GM23338 (cell line): ENCODE measurements around the gene UNC5C. TPM values are rescaled to one million over a fixed set of nuclear protein-coding genes. Genes with fewer than 3 reads are reported as not detected.

Experiments used
- ATAC-seq: fragments of 200-7000 bp; cut with Tn5 transposase; 3 replicates; pipeline ENCODE4 v1.9.1; 2020
- DNase-seq: peaks from one replicate; pipeline ENCODE4 v3.0.0-alpha.2; 2015; ENCODE audit warnings: low spot score
- H2AFZ ChIP-seq: fragments of 200-600 bp; sonication (generic); 2 replicates; pipeline ENCODE4 v1.8.0; 2016; ENCODE audit warnings: antibody characterized with exemption, mild to moderate bottlenecking, moderate library complexity
- H3F3A ChIP-seq: fragments of 200-600 bp; sonication (generic); replicated peaks from 2 replicates; pipeline ENCODE4 v1.8.0; 2017; ENCODE audit warnings: antibody characterized with exemption, mixed run types, low read depth
- H3K27ac ChIP-seq: fragments of 200-600 bp; sonication (generic); 2 replicates; pipeline ENCODE4 v1.6.1; 2016; ENCODE audit warnings: low read depth
- H3K27me3 ChIP-seq: fragments of 200-600 bp; sonication (generic); 2 replicates; pipeline ENCODE4 v1.8.0; 2016; ENCODE audit warnings: mild to moderate bottlenecking, mixed run types, moderate library complexity; ENCODE audit not compliant: insufficient read depth
- H3K36me3 ChIP-seq: fragments of 200-600 bp; sonication (generic); 2 replicates; pipeline ENCODE4 v1.8.0; 2016; ENCODE audit warnings: mild to moderate bottlenecking; ENCODE audit not compliant: insufficient read depth
- H3K4me1 ChIP-seq: fragments of 200-600 bp; sonication (generic); 2 replicates; pipeline ENCODE4 v1.8.0; 2016; ENCODE audit warnings: mild to moderate bottlenecking, moderate library complexity; ENCODE audit not compliant: insufficient read depth
- H3K4me2 ChIP-seq: fragments of 200-600 bp; sonication (generic); 2 replicates; pipeline ENCODE4 v1.7.1; 2017; ENCODE audit warnings: mixed run types
- H3K4me3 ChIP-seq: fragments of 200-600 bp; sonication (generic); 2 replicates; pipeline ENCODE4 v1.6.1; 2016; ENCODE audit warnings: mixed run types
- H3K79me2 ChIP-seq: fragments of 200-600 bp; sonication (generic); replicated peaks from 2 replicates; pipeline ENCODE4 v1.8.0; 2017; ENCODE audit warnings: mild to moderate bottlenecking; ENCODE audit not compliant: insufficient read depth
- H3K9me2 ChIP-seq: fragments of 200-600 bp; sonication (generic); 2 replicates; pipeline ENCODE4 v1.8.0; 2017; ENCODE audit not compliant: insufficient read depth
- H4K20me1 ChIP-seq: fragments of 200-600 bp; sonication (generic); replicated peaks from 2 replicates; pipeline ENCODE4 v1.8.0; 2017; ENCODE audit warnings: mild to moderate bottlenecking; ENCODE audit not compliant: insufficient read depth
- H3K27ac Mint-ChIP-seq: 2 replicates; pipeline ENCODE4 v1.8.0; 2020; ENCODE audit warnings: inconsistent platforms, mild to moderate bottlenecking, moderate library complexity, mixed read lengths
- H3K27me3 Mint-ChIP-seq: 3 replicates; pipeline ENCODE4 v1.8.0; 2022; ENCODE audit warnings: low read depth, mild to moderate bottlenecking, moderate library complexity, mixed read lengths, inconsistent platforms; ENCODE audit not compliant: insufficient read depth, poor library complexity
- H3K36me3 Mint-ChIP-seq: 3 replicates; pipeline ENCODE4 v1.8.0; 2021; ENCODE audit warnings: low read depth, mild to moderate bottlenecking, inconsistent platforms, moderate library complexity, mixed read lengths
- H3K4me1 Mint-ChIP-seq: 3 replicates; pipeline ENCODE4 v1.8.0; 2020; ENCODE audit warnings: mild to moderate bottlenecking, inconsistent platforms, mixed read lengths
- H3K4me3 Mint-ChIP-seq: 3 replicates; pipeline ENCODE4 v1.8.0; 2021; ENCODE audit warnings: moderate library complexity, mild to moderate bottlenecking, inconsistent platforms, mixed read lengths
- H3K9me3 Mint-ChIP-seq: 3 replicates; pipeline ENCODE4 v1.8.0; 2020; ENCODE audit warnings: moderate library complexity, mild to moderate bottlenecking, inconsistent platforms, mixed read lengths
- CREB1 ChIP-seq: fragments of 250-450 bp; sonication (Bioruptor Pico); IDR thresholded peaks from 2 replicates; pipeline ENCODE4 v1.5.0; 2020; ENCODE audit warnings: low read depth, mild to moderate bottlenecking, moderate library complexity
- EZH2 ChIP-seq: fragments of 200-600 bp; sonication (generic); IDR thresholded peaks from one replicate; pipeline ENCODE4 v1.8.0; 2017; ENCODE audit warnings: antibody characterized with exemption, mild to moderate bottlenecking, low read depth; ENCODE audit not compliant: unreplicated experiment
- EZH2phosphoT487 ChIP-seq: fragments of 200-600 bp; sonication (generic); IDR thresholded peaks from one replicate; pipeline ENCODE4 v1.8.1; 2018; ENCODE audit warnings: antibody characterized with exemption; ENCODE audit not compliant: unreplicated experiment
- JUNB ChIP-seq: IDR thresholded peaks from one replicate; pipeline ENCODE4 v1.6.1; 2016; ENCODE audit warnings: antibody characterized with exemption; ENCODE audit not compliant: unreplicated experiment
- NANOG ChIP-seq: IDR thresholded peaks from 2 replicates; pipeline ENCODE4 v1.6.1; 2016; ENCODE audit warnings: antibody characterized with exemption, borderline replicate concordance
- POLR2AphosphoS5 ChIP-seq: IDR thresholded peaks from 2 replicates; pipeline ENCODE4 v1.6.1; 2016; ENCODE audit warnings: antibody characterized with exemption, low read depth
- STAT1 ChIP-seq: IDR thresholded peaks from one replicate; pipeline ENCODE4 v1.6.1; 2016; ENCODE audit warnings: antibody characterized with exemption; ENCODE audit not compliant: unreplicated experiment
- ZNF114 ChIP-seq: fragments of 250-450 bp; sonication (Bioruptor Pico); IDR thresholded peaks from 2 replicates; pipeline ENCODE4 v1.5.0; 2020; ENCODE audit warnings: mild to moderate bottlenecking, moderate library complexity
- ZNF331 ChIP-seq: fragments of 250-450 bp; sonication (Bioruptor Pico); IDR thresholded peaks from 2 replicates; pipeline ENCODE4 v1.5.0; 2020; ENCODE audit warnings: low read depth, mild to moderate bottlenecking, moderate library complexity
- polyA plus RNA-seq: library from polyadenylated mRNA; unstranded; fragments of >200 nt; fragmentation: Nextera tagmentation; extraction: Ambion mirVana; gene quantifications from 2 replicates; pipeline ENCODE4 v1.2.1, GENCODE V29; 2016
- total RNA-seq: library from RNA; depleted of rRNA; stranded (reverse); fragments of >200 nt; shearing (Covaris generic); gene quantifications from 2 replicates; pipeline ENCODE4 v1.2.3, GENCODE V29; 2014
- TF ChIP-seq, protein P1 (sequence below): fragments of 250-450 bp; sonication (Bioruptor Pico); IDR thresholded peaks from 2 replicates; pipeline ENCODE4 v1.5.0; 2020; ENCODE audit warnings: mild to moderate bottlenecking, moderate library complexity
- TF ChIP-seq, protein P2 (sequence below): IDR thresholded peaks from one replicate; pipeline ENCODE4 v1.6.1; 2018; ENCODE audit warnings: antibody characterized with exemption; ENCODE audit not compliant: unreplicated experiment
- TF ChIP-seq, protein P3 (sequence below): IDR thresholded peaks from 2 replicates; pipeline ENCODE4 v1.6.1; 2016; ENCODE audit warnings: antibody characterized with exemption
- TF ChIP-seq, protein P4 (sequence below), 2 experiments: fragments of 200-600 bp in 1 of 2; sonication (generic) in 1 of 2; conservative IDR thresholded peaks; 2 replicates each; pipeline versions ENCODE4 v1.5.1 to v1.6.1; 2016 to 2017; ENCODE audit warnings: antibody characterized with exemption in 2 of 2, low read depth in 2 of 2, mild to moderate bottlenecking in 2 of 2, moderate library complexity in 1 of 2

The UNC5C gene
- total and polyA plus RNA-seq, 2 experiments from 2014 or later, result 0.08 to 0.21 TPM

DNA sequence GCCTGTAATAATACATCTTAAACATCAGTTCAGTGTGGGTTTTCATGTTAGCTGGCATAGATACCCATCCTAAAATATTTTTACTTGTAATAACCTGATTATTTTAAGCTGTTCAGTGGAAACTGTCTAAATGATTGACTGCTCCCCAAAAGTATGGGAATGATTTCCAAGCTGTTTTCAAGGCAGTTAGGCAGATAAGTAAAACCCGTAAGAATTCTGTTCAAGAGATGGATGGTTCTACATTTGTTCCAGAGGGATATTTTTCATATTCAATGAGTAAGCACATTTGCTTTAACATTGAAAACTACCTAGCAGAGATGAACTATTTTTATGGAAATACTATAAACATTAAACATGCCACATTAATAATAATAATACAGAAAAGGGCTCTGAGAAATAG, 161.1 kb downstream of the UNC5C start:
- Mint-ChIP-seq H3K27me3 (peaks cover 48% of the 10 kb centered on the region), H3K36me3 (no peaks in the 10 kb centered on the region)

More for the DNA sequence above, 161.1 kb downstream of the UNC5C start:
- Histone ChIP-seq H3K36me3 (no peaks in the 10 kb centered on the region), H2AFZ (no peak overlapping the region), H3K79me2 (no peaks in the 10 kb centered on the region), H3K4me3 (no peak overlapping the region), H3F3A (no peaks in the 10 kb centered on the region), H3K27me3 (peaks cover 85% of the 10 kb centered on the region), H4K20me1 (no peaks in the 10 kb centered on the region), H3K4me1 (peaks cover 30% of the 10 kb centered on the region), H3K27ac (no peak overlapping the region), H3K9me2 (no peaks in the 10 kb centered on the region), H3K4me2 (no peak overlapping the region; the same call in 1 of the 2 replicates)
- Mint-ChIP-seq H3K27ac (no peak overlapping the region), H3K4me1 (peaks cover 30% of the 10 kb centered on the region; the same call in 2 of the 3 replicates), H3K4me3 (no peak overlapping the region), H3K9me3 (no peaks in the 10 kb centered on the region; the same call in 2 of the 3 replicates)
- ATAC-seq (no peak), DNase-seq (no peak)
- TF ChIP-seq EZH2 (no peak), ZNF114 (no peak), CREB1 (CRISPR knock-in tag) (no peak), NANOG (no peak), STAT1 (no peak), EZH2phosphoT487 (no peak), JUNB (no peak), ZNF331 (CRISPR knock-in tag) (no peak), POLR2AphosphoS5 (no peak)
- TF ChIP-seq, protein P1, sequence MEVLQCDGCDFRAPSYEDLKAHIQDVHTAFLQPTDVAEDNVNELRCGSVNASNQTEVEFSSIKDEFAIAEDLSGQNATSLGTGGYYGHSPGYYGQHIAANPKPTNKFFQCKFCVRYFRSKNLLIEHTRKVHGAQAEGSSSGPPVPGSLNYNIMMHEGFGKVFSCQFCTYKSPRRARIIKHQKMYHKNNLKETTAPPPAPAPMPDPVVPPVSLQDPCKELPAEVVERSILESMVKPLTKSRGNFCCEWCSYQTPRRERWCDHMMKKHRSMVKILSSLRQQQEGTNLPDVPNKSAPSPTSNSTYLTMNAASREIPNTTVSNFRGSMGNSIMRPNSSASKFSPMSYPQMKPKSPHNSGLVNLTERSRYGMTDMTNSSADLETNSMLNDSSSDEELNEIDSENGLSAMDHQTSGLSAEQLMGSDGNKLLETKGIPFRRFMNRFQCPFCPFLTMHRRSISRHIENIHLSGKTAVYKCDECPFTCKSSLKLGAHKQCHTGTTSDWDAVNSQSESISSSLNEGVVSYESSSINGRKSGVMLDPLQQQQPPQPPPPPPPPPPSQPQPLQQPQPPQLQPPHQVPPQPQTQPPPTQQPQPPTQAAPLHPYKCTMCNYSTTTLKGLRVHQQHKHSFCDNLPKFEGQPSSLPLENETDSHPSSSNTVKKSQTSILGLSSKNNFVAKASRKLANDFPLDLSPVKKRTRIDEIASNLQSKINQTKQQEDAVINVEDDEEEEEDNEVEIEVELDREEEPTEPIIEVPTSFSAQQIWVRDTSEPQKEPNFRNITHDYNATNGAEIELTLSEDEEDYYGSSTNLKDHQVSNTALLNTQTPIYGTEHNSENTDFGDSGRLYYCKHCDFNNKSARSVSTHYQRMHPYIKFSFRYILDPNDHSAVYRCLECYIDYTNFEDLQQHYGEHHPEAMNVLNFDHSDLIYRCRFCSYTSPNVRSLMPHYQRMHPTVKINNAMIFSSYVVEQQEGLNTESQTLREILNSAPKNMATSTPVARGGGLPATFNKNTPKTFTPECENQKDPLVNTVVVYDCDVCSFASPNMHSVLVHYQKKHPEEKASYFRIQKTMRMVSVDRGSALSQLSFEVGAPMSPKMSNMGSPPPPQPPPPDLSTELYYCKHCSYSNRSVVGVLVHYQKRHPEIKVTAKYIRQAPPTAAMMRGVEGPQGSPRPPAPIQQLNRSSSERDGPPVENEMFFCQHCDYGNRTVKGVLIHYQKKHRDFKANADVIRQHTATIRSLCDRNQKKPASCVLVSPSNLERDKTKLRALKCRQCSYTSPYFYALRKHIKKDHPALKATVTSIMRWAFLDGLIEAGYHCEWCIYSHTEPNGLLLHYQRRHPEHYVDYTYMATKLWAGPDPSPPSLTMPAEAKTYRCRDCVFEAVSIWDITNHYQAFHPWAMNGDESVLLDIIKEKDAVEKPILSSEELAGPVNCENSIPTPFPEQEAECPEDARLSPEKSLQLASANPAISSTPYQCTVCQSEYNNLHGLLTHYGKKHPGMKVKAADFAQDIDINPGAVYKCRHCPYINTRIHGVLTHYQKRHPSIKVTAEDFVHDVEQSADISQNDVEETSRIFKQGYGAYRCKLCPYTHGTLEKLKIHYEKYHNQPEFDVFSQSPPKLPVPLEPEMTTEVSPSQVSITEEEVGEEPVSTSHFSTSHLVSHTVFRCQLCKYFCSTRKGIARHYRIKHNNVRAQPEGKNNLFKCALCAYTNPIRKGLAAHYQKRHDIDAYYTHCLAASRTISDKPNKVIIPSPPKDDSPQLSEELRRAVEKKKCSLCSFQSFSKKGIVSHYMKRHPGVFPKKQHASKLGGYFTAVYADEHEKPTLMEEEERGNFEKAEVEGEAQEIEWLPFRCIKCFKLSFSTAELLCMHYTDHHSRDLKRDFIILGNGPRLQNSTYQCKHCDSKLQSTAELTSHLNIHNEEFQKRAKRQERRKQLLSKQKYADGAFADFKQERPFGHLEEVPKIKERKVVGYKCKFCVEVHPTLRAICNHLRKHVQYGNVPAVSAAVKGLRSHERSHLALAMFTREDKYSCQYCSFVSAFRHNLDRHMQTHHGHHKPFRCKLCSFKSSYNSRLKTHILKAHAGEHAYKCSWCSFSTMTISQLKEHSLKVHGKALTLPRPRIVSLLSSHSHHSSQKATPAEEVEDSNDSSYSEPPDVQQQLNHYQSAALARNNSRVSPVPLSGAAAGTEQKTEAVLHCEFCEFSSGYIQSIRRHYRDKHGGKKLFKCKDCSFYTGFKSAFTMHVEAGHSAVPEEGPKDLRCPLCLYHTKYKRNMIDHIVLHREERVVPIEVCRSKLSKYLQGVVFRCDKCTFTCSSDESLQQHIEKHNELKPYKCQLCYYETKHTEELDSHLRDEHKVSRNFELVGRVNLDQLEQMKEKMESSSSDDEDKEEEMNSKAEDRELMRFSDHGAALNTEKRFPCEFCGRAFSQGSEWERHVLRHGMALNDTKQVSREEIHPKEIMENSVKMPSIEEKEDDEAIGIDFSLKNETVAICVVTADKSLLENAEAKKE (CRISPR knock-in tag), result no peak
- TF ChIP-seq, protein P2, sequence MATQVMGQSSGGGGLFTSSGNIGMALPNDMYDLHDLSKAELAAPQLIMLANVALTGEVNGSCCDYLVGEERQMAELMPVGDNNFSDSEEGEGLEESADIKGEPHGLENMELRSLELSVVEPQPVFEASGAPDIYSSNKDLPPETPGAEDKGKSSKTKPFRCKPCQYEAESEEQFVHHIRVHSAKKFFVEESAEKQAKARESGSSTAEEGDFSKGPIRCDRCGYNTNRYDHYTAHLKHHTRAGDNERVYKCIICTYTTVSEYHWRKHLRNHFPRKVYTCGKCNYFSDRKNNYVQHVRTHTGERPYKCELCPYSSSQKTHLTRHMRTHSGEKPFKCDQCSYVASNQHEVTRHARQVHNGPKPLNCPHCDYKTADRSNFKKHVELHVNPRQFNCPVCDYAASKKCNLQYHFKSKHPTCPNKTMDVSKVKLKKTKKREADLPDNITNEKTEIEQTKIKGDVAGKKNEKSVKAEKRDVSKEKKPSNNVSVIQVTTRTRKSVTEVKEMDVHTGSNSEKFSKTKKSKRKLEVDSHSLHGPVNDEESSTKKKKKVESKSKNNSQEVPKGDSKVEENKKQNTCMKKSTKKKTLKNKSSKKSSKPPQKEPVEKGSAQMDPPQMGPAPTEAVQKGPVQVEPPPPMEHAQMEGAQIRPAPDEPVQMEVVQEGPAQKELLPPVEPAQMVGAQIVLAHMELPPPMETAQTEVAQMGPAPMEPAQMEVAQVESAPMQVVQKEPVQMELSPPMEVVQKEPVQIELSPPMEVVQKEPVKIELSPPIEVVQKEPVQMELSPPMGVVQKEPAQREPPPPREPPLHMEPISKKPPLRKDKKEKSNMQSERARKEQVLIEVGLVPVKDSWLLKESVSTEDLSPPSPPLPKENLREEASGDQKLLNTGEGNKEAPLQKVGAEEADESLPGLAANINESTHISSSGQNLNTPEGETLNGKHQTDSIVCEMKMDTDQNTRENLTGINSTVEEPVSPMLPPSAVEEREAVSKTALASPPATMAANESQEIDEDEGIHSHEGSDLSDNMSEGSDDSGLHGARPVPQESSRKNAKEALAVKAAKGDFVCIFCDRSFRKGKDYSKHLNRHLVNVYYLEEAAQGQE, result no peak
- TF ChIP-seq, protein P3, sequence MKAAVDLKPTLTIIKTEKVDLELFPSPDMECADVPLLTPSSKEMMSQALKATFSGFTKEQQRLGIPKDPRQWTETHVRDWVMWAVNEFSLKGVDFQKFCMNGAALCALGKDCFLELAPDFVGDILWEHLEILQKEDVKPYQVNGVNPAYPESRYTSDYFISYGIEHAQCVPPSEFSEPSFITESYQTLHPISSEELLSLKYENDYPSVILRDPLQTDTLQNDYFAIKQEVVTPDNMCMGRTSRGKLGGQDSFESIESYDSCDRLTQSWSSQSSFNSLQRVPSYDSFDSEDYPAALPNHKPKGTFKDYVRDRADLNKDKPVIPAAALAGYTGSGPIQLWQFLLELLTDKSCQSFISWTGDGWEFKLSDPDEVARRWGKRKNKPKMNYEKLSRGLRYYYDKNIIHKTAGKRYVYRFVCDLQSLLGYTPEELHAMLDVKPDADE, result no peak
- TF ChIP-seq, protein P4, sequence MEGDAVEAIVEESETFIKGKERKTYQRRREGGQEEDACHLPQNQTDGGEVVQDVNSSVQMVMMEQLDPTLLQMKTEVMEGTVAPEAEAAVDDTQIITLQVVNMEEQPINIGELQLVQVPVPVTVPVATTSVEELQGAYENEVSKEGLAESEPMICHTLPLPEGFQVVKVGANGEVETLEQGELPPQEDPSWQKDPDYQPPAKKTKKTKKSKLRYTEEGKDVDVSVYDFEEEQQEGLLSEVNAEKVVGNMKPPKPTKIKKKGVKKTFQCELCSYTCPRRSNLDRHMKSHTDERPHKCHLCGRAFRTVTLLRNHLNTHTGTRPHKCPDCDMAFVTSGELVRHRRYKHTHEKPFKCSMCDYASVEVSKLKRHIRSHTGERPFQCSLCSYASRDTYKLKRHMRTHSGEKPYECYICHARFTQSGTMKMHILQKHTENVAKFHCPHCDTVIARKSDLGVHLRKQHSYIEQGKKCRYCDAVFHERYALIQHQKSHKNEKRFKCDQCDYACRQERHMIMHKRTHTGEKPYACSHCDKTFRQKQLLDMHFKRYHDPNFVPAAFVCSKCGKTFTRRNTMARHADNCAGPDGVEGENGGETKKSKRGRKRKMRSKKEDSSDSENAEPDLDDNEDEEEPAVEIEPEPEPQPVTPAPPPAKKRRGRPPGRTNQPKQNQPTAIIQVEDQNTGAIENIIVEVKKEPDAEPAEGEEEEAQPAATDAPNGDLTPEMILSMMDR (conservative IDR thresholded peaks at IDR 0.05; ENCODE audit: low read depth in 2 of 2), result no peak
